ENCODE measurements around the gene PGAP6. TPM values are rescaled to one million over a fixed set of nuclear protein-coding genes. Genes with fewer than 3 reads are reported as not detected.
"Not testable (repeated sequence)": the region's sequence is repeated elsewhere in the genome, so short reads cannot be mapped to it uniquely, and the experiment has no call there.

Gene PGAP6
- total and polyA plus RNA-seq, 10 donors = 19.5 to 63.2 (median 43.9) TPM

- WGBS, 5 donors = 85 to 98% (median 88%) methylated on average over 8 of the region's 8 CpGs
- Histone ChIP-seq H3K4me3 (no peak overlapping the region), H3K36me3 (peaks cover 0 to 38% (median 19%) of the 10 kb centered on the region in 6 donors), H3K27me3 (replicated peaks in 1 of 7) (no peaks in the 10 kb centered on the region), H3K27ac (no peak overlapping the region), H3K4me1 (peaks cover 15 to 90% (median 61%) of the 10 kb centered on the region in 6 donors), H3K9me3 (no peaks in the 10 kb centered on the region)
- DNase-seq = no peak
- intact Hi-C loops (cut with DNase I; ENCODE audit: low total_unique reads) = loop anchor here (10.0 kb wide), 1 partner anchor 115 kb away; the partner anchor contains the start of gene FAM234A
- no peak for TF ChIP-seq CTCF (IDR thresholded peaks at IDR 0.05 in 8 of 11, conservative IDR thresholded peaks at IDR 0.05 in 3 of 11)
- TF ChIP-seq POLR2AphosphoS5 (IDR thresholded peaks at IDR 0.05) = no peak
- no peak for TF ChIP-seq POLR2A (IDR thresholded peaks at IDR 0.05)
Measured at GRCh38 chr16:350203-350602, 31.6 kb downstream of the PGAP6 start.

- 46 to 61% (median 56%) methylated on average over 4 to 7 of the region's 7 CpGs for WGBS, 5 donors
- intact Hi-C loops (cut with DNase I; ENCODE audit: low total_unique reads) = no loop called here
Measured at GRCh38 chr16:349211-349610, 32.6 kb downstream of the PGAP6 start.

GRCh38 chr16:348495-348894 lies 33.3 kb downstream of the PGAP6 start:
- intact Hi-C loops (cut with DNase I; ENCODE audit: low total_unique reads); H3K9me3 ChIP-seq; H3K4me3 ChIP-seq; DNase-seq; H3K27me3 ChIP-seq (replicated peaks in 1 of 7); H3K27ac ChIP-seq: not testable (repeated sequence)
- Histone ChIP-seq H3K36me3 (peaks cover 0 to 55% (median 30%) of the 10 kb centered on the region in 6 donors), H3K4me1 (peaks cover 15 to 89% (median 62%) of the 10 kb centered on the region in 6 donors)
- 81 to 93% (median 87%) methylated on average over 8 to 10 of the region's 10 CpGs for WGBS, 5 donors

More at GRCh38 chr16:349211-349610, 32.6 kb downstream of the PGAP6 start:
- no peak for TF ChIP-seq POLR2A (IDR thresholded peaks at IDR 0.05)
- no peak for TF ChIP-seq CTCF (IDR thresholded peaks at IDR 0.05 in 8 of 11, conservative IDR thresholded peaks at IDR 0.05 in 3 of 11)
- peak; percentile 52 to 73 (median 65) for TF ChIP-seq POLR2AphosphoS5 (IDR thresholded peaks at IDR 0.05)
- no peaks in the 10 kb centered on the region for H3K9me3 ChIP-seq
- H3K27me3 ChIP-seq (replicated peaks in 1 of 7) = no peaks in the 10 kb centered on the region
- no peak overlapping the region for H3K4me3 ChIP-seq
- H3K4me1 ChIP-seq = peaks cover 15 to 89% (median 63%) of the 10 kb centered on the region in 6 donors
- peak overlapping the region in 3 of 8 donors; percentile 12 to 45 (median 19) for H3K27ac ChIP-seq
- H3K36me3 ChIP-seq = peaks cover 0 to 48% (median 28%) of the 10 kb centered on the region in 6 donors
- peak; percentile 78 for DNase-seq

- TF ChIP-seq POLR2AphosphoS5 (IDR thresholded peaks at IDR 0.05) (no peak), POLR2A (IDR thresholded peaks at IDR 0.05) (no peak), CTCF (IDR thresholded peaks at IDR 0.05 in 8 of 11, conservative IDR thresholded peaks at IDR 0.05 in 3 of 11) (no peak)
- Histone ChIP-seq H3K4me1 (peaks cover 15 to 96% (median 62%) of the 10 kb centered on the region in 6 donors), H3K4me3 (no peak overlapping the region), H3K27me3 (replicated peaks in 1 of 7) (no peaks in the 10 kb centered on the region), H3K27ac (no peak overlapping the region), H3K9me3 (no peaks in the 10 kb centered on the region), H3K36me3 (peaks cover 0 to 68% (median 30%) of the 10 kb centered on the region in 6 donors)
- 93 to 99% (median 96%) methylated on average over 6 of the region's 6 CpGs for WGBS, 5 donors
- no peak for DNase-seq
- intact Hi-C loops (cut with DNase I; ENCODE audit: low total_unique reads) = no loop called here
Measured at GRCh38 chr16:347203-347602, 34.6 kb downstream of the PGAP6 start.
